ENCODE data around the gene UBE2V1. TPM values are rescaled to one million over a fixed set of nuclear protein-coding genes. Genes with fewer than 3 reads are reported as not detected.
"Not testable (repeated sequence)": the region's sequence is repeated elsewhere in the genome, so short reads cannot be mapped to it uniquely, and the experiment has no call there.

UBE2V1 gene
- total RNA-seq (2014; rRNA removed; shearing (Covaris generic)) = 57.3 and 63.2 TPM in 2 replicates
- total RNA-seq (2022) = 143 and 161 TPM in 2 replicates
- percentile 83 among the genes with signal in this experiment for Bru-seq, nascent RNA
- BruChase-seq, experiment 1, labeled RNA remaining after a 6-hour chase = percentile 93 among the genes with signal in this experiment
- BruChase-seq, experiment 2, labeled RNA remaining after a 2-hour chase = percentile 88 among the genes with signal in this experiment
- long read RNA-seq, transcript UBE2V1-203 (4 exons, 2,133 nt) = major isoform, 297 of 339 reads
- long read RNA-seq, transcript UBE2V1-202 (3 exons, 1,973 nt) = minor isoform, 5 of 339 reads
- long read RNA-seq, transcript UBE2V1-205 (3 exons, 1,983 nt) = minor isoform, 5 of 339 reads
- long read RNA-seq, partial matches to known transcripts = 11 of 339 reads
- long read RNA-seq, other reads (novel, unspliced or antisense) = 9 of 339 reads

- Histone ChIP-seq H3K4me3 (ENCODE audit: low read depth, low read length, poor library complexity, severe bottlenecking) (peak within 1 kb of the TSS; percentile 88), H2AFZ (ENCODE audit: low read length) (peak within 1 kb of the TSS; percentile 51), H3K9me2 (ENCODE audit: insufficient read depth, low read length) (no peaks in the 10 kb centered on the region), H3K4me1 (ENCODE audit: insufficient read depth, low read length, poor library complexity, severe bottlenecking) (peaks cover 58% of the 10 kb centered on the region), H3K79me2 (ENCODE audit: insufficient read depth, low read depth, low read length) (peaks cover 70% of the 10 kb centered on the region), H4K20me1 (ENCODE audit: insufficient read depth, low read length) (peaks cover 22% of the 10 kb centered on the region), H3K9me3 (ENCODE audit: low read length) (no peaks in the 10 kb centered on the region), H3K36me3 (ENCODE audit: insufficient read depth, low read length) (peaks cover 27% of the 10 kb centered on the region; the same call in 1 of the 2 replicates), H3K27ac (ENCODE audit: low read depth, low read length, poor library complexity, severe bottlenecking) (peak within 1 kb of the TSS; percentile 77), H3K4me2 (ENCODE audit: low read length) (peak within 1 kb of the TSS; percentile 94)
- TF ChIP-seq CTCF (conservative IDR thresholded peaks at IDR 0.05; ENCODE audit: low read length) (peak; percentile 66), EZH2phosphoT487 (IDR thresholded peaks at IDR 0.05; ENCODE audit: borderline replicate concordance, low read depth, low read length) (no peak)
- POLR2A ChIA-PET = interaction anchor here (0.5 to 2.6 kb wide), 4 partner anchors 27 to 637 kb away, joined by 3 to 12 read pairs (median 5); partner anchors contain the start of gene PEDS1
- CTCF ChIA-PET (ENCODE audit: unreplicated experiment) = no interaction called here
- BruUV-seq (replicated peaks) = no TSS peak
- intact Hi-C loops (cut with micrococcal nuclease; ENCODE audit: unreplicated experiment) = loop anchor here (10.0 kb wide), 1 partner anchor 838 kb away; the partner anchor contains the start of gene ZNFX1
- peak; percentile 90 for DNase-seq (ENCODE audit: low spot score)
Observed at GRCh38 chr20:50112512-50113419, at the start of gene UBE2V1. TSS of gene UBE2V1 (minus strand) at chr20:50113150. CDS start at chr20:50113128, 22 bp downstream.

GRCh38 chr20:50161494-50161893 is 48.5 kb upstream of the UBE2V1 start:
- POLR2A ChIA-PET; CTCF ChIA-PET (ENCODE audit: unreplicated experiment): not testable (repeated sequence)

More at GRCh38 chr20:50161494-50161893, 48.5 kb upstream of the UBE2V1 start:
- intact Hi-C loops (cut with micrococcal nuclease; ENCODE audit: unreplicated experiment); H3K27ac ChIP-seq (ENCODE audit: low read depth, low read length, poor library complexity, severe bottlenecking); BruUV-seq (replicated peaks); H2AFZ ChIP-seq (ENCODE audit: low read length); H4K20me1 ChIP-seq (ENCODE audit: insufficient read depth, low read length); H3K4me2 ChIP-seq (ENCODE audit: low read length); H3K36me3 ChIP-seq (ENCODE audit: insufficient read depth, low read length); H3K4me1 ChIP-seq (ENCODE audit: insufficient read depth, low read length, poor library complexity, severe bottlenecking); DNase-seq (ENCODE audit: low spot score); H3K4me3 ChIP-seq (ENCODE audit: low read depth, low read length, poor library complexity, severe bottlenecking); H3K79me2 ChIP-seq (ENCODE audit: insufficient read depth, low read depth, low read length); H3K9me2 ChIP-seq (ENCODE audit: insufficient read depth, low read length); H3K9me3 ChIP-seq (ENCODE audit: low read length): not testable (repeated sequence)
